ENCODE data around the gene CNTNAP5.

CNTNAP5 gene

GRCh38 chr2:124063596-124063995, 38.5 kb downstream of the CNTNAP5 start:
- DNase-seq (ENCODE audit: low read depth in 2 of 2): no peak

- no peak for DNase-seq (ENCODE audit: low read depth in 2 of 2)
These were observed 40.5 kb downstream of the CNTNAP5 start for GRCh38 chr2:124065636-124066035.

DNA sequence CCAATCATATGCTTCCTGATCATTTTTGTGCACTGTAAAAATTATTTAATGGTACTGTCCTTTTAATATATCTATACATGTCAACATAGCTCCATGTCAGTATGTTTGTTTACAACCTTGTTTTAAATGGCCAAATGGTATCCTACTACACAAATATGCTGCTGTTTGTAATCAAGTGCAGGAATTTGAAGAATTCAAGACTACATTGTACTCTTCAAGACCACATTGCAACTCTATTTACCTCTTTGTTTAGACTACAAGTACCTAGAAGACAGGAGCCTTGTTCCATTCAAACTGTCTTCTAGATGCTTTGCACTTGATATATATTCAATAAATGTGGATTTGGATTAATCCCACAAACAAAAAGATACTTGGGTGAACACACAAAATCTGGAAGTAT, 41.7 kb downstream of the CNTNAP5 start:
- DNase-seq (ENCODE audit: low read depth in 2 of 2): no peak

DNA sequence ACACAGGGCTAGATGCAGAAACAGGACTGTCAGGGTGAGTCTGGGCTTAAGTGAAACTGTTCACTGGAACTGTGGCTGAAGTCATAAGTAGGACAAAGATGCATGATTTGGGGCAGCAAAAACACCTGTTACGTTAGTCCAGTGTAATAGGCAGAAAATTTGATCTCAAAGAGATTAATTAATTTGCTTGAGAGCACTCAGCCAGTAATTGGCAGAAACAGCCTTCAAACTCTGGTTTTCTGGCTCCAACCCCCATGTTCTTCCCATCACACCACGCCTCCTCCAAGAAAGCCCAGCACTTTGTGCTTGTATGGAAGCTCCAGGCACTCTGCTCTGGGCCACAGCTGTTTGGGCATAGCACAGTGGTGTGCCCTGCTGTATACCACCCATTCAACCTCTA, 54.0 kb downstream of the CNTNAP5 start:
- no peak for DNase-seq (ENCODE audit: low read depth in 2 of 2)

GRCh38 chr2:124080281-124081153, 55.4 kb downstream of the CNTNAP5 start:
- no peak for DNase-seq (ENCODE audit: low read depth in 2 of 2)

DNA sequence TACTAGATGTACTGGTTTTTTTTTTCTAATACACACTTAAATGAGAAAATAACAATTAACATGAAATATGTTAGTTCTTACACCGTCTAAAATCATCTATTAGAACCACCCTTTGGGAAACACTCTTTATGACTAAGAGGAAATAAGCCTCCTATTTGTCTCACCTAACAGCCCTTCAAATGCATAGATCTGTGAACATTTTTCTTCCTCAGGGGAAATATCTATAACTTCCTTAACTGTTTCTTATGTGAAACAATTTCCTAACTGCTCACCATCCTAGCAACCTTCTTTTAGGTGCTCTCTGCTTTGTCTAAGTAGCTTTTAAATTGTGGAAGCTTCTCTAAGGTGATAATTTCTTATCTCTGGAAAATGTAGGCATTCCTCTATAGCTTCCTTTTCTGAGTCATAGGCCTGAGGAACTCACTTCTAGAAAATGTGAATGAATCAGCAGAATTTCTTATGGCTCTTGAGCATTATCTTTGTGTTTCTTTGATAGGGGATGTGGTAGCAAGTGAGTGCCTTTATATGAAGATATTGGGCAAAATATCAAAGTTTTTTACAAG, 56.1 kb downstream of the CNTNAP5 start:
- DNase-seq (ENCODE audit: low read depth in 2 of 2): no peak

DNA sequence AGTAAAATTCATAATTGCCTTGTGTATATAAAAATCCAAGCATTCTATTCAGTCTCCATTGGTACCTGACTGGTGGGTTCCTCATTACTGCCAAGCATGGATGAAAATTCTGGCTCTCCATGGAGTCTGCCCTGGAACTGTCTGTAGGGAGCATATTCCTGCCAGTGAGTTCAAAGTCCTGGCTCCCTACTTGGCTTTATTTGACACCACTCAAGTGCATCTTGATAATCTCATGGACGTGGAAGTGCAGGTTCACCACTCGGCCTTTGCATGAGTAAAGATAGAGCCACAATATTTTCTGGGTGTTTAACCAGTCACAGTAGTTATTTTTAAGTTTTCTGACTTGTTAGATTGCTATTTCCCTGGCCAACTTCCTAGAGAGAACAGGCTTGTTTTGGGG, 63.5 kb downstream of the CNTNAP5 start:
- no peak for DNase-seq (ENCODE audit: low read depth in 2 of 2)

DNA sequence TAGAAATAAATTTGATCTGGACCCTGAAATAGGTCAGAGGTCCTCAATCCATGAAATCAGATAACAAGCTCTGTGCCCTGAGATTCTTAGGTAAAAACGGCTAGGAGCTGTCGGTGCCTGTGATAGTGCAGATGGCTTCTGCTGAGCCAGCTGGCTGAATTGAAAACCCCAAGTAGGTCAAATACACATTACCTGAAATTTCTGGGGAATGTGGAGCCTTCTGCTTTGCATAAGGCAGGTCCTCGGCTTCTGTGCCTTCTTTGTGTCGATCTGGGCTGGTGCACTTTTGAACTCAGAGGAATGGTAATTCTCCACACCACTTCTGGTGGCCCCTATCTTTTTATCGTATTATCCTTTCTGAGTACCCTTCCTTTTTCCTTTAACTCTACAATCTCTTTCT, 66.6 kb downstream of the CNTNAP5 start:
- DNase-seq (ENCODE audit: low read depth in 2 of 2): no peak

- no peak for DNase-seq (ENCODE audit: low read depth in 2 of 2)
These were observed 67.6 kb downstream of the CNTNAP5 start for GRCh38 chr2:124092651-124093050.

DNA sequence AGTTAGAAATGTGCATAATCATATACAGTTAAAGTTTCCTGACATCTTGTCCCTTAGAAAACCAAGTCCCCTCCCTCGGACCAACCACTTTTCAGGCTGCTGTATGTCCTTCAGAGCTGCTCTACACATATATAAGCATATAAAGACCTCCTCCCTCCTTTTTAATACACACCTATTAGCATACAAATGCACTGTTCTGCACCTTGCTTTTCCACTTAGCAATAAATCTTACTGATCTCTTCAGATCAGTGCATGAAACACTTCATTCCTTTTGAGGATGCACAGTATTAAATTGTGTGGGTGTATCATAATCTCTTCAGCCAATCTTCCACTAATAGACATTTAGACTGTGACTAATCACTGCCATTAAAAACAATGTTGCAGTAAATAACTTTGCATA, 79.8 kb downstream of the CNTNAP5 start:
- DNase-seq (ENCODE audit: low read depth in 2 of 2): no peak

DNA sequence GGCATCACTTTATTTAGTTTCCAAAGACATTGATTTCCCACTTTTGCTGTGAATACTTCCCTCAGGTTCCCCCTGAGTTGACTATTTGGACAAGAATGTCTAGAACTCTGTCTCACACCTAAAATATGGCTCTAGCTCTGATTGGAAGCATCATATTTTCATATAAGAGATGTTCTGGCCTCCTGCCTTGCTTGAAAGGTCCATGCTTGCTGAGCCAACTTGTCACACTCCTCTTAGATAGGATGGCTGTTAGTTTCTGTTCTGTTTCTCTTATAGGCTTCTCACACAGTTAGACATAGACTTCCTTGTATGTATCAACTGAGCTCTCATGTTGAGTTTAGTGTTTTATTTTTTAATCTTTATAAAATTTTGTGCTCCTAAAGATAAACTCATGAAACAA, 87.1 kb downstream of the CNTNAP5 start:
- no peak for DNase-seq (ENCODE audit: low read depth in 2 of 2)

DNA sequence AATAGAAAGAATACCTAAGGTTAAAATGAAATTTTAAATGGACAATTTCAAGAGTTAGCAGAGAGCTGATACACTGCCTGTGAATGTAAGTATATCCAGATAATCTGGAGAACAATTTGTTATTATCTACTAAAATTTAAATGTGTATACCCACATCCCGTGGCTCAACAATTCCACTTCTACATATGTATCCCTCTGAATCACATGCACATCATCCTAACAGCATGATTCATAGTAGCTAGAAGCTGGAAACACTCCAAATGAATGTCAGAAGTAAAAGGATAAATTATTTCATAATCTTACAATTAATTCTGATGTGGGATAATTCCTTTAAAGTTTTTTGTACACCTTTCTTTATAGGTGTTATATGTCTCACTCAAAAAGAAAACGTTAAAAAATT, 87.9 kb downstream of the CNTNAP5 start:
- DNase-seq (ENCODE audit: low read depth in 2 of 2): peak; percentile 12 to 16

DNA sequence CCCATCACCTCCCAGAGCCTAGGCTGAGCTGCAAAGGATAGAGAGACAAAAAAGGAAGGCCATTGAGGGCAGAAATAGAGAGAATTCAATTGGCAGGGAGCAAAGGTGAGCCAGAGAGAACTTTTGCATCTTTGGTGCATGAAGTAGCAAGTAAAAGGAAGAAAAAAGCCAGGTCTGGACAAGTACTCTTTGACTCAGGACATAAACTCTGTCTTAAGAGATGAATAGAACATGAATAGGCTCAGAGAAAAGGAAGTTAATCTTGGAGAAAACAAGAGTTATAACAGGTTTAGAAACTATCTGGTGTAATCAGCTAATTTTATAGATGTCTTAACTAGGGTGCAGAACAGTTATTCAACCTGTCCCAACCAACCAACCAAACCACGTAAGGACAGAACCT, 95.2 kb downstream of the CNTNAP5 start:
- DNase-seq (ENCODE audit: low read depth in 2 of 2): no peak

- no peak for DNase-seq (ENCODE audit: low read depth in 2 of 2)
These were observed 96.0 kb downstream of the CNTNAP5 start for GRCh38 chr2:124121106-124121505.

DNA sequence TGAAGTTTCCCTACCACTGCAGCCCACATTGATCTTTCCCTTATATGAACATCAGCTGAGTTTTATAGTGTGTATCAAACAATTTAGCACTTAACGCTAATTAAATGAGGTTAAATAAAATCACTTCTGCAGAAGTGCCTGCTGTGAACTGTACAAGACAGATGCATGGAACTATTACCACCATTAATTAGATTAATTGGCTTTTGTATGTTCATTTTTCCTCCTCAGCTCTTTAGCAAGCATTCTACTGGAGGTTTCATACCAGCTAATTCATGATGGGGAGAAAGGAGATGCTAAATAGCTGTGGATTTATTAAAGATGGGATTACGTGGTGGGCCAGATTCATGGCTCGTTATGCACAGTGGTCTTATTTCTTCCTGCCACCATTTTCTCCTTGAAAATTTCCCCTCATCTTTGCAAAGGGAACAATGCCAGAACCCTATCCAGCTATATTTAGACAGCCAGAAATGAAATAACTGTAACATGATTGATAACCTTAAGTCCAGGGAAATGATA, 96.7 kb downstream of the CNTNAP5 start:
- no peak for DNase-seq (ENCODE audit: low read depth in 2 of 2)

DNA sequence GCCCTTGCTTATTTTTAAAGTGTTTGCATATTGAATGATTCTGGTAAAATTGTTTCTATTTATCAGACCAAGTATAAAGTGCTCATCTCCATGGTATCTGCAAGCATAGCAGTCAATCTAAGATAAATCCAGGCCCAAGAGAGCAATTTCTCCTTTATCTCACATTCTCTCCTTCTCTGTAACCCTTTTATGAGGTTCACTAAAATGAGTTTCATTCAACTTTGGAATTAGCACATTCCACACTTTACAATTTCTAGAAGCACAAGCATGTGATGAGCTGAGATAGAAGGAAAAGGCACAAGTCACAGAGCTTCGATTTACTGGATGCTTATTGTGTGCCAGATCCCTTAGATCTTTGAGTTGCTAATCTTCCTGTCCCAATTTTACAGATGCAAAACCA, 97.3 kb downstream of the CNTNAP5 start:
- DNase-seq (ENCODE audit: low read depth in 2 of 2): no peak

DNA sequence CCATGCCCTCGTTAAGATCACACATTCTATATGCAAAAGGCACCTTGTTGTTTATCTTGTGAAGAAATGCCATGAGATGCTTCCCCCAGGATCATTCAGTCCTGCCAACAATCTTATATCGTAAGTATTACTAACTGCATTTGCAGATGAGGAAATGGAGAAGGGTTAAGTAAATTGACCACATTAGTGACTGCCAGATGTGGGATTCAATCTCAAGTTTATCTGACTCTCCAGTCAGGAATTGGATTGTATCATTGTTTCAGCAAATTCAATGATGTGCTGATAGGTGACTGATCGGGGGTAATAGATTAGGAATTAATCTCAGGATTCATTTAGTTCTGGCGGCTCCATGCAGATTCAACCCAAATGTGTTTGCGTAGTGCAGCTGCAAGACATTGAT, 106.2 kb downstream of the CNTNAP5 start:
- DNase-seq (ENCODE audit: low read depth in 2 of 2): peak; percentile 30 to 34

GRCh38 chr2:124136110-124136509, 111.0 kb downstream of the CNTNAP5 start:
- no peak for DNase-seq (ENCODE audit: low read depth in 2 of 2)

GRCh38 chr2:124138076-124138475, 113.0 kb downstream of the CNTNAP5 start:
- DNase-seq (ENCODE audit: low read depth in 2 of 2): no peak

DNA sequence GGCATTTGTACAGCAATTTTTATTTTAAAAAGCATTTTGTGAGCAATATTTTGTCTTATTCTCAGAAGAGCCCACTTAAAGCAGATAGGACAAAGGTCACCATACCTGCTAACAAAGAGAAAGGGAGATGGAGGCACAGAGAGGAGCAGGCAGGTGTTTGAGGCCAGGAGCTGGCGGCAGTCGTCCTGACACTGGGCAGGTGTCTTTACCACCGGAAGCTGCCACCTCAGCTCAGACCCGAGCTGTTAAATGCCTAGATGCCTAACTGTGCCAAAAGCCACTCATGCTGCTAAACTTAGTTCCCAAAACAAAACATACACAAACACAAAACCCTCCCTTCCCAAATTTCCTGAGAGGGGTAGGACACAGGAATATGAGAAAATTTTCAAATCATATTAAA, 120.9 kb downstream of the CNTNAP5 start:
- DNase-seq (ENCODE audit: low read depth in 2 of 2): no peak

GRCh38 chr2:124147552-124147951, 122.5 kb downstream of the CNTNAP5 start:
- no peak for DNase-seq (ENCODE audit: low read depth in 2 of 2)

DNA sequence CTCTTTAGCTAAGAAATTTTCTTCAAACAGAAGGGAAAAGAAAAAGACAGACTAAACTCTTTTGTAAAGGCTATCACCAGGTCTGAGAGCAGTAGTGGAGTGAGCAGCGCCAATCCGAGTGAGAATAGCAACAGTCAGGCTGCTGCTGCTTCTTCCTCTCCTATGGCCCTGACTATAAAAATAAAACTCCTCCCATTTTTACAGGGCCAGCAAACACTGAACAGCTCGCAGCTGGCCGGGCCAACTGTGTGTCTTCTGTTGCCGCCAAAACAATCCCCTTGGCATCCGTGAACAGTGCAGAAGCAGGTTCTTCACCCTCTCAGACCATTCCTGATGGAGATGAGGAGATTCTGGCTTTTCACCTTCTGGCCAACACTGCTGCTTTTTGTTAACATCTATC, 124.5 kb downstream of the CNTNAP5 start:
- DNase-seq (ENCODE audit: low read depth in 2 of 2): no peak

- DNase-seq (ENCODE audit: low read depth in 2 of 2): no peak
These were observed 126.6 kb downstream of the CNTNAP5 start for GRCh38 chr2:124151691-124152090.

Data from fibroblast of skin of left biceps (primary cell).